GM18517 (cell line): ENCODE data around the gene GASK1B.

ENCODE experiments used
- ATAC-seq: cut with Tn5 transposase; IDR thresholded peaks from one replicate; pipeline ENCODE4 v1.9.1; 2021; ENCODE audit warnings: mild to moderate bottlenecking, moderate library complexity; ENCODE audit not compliant: unreplicated experiment

Gene GASK1B

GRCh38 chr4:158189422-158189821 is 16.6 kb upstream of the GASK1B start:
- no peak for ATAC-seq

DNA sequence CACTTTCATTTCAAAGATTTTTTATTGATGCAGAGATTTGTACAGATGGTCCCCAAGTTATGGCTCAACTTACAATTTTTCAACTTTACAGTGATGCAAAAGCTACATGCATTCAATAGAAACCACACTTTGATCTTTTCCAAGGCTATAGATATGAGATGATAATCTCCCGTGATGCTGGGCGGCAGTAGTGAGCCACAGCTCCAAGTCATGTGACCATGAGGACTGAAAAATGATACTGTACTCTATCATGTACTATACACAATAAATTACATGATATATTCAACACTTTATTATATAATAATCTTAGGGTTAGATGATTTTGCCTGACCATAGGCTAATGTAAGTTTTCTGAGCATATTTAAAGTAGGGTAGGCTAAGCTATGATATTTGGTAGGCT is 14.0 kb upstream of the GASK1B start:
- ATAC-seq, result no peak

DNA sequence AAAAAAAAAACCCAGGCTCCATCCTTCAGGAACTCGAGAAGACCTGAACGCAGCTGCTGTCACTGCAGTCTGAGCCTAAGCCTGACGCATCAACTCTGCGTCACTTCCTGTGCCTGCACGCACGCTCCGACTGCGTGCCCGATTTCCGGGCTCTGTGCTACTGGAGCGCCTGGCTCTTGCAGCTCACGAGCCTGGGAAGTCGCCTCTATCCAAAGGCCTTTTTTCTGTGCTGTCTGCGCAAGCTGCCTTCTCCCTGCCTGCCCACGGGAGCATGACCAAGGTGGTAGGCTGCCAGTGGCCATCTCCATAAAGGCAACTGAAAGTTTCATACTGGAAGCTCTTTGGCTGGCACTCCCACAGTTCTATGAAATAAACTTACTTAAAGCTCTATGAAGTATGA is 9.9 kb upstream of the GASK1B start:
- ATAC-seq, result no peak

DNA sequence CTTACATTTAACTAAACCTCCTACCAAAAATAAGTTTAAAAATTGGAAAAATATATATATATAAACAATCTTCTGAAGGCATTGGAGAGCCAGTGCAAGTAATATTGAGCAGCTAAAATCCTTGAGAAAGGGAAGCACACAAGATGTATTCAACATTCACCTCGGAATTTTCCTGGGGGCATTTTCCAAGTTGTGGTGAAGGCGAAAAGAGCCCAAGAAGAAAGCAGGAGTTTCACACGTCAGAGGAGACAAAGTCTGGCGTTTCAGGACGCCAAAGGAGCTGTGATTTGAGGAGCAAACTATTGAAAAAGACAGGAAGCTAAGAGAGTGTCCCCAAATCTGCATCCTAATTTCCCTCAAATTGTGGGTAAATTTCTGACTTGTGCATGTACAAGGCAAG is 9.1 kb upstream of the GASK1B start:
- no peak for ATAC-seq

GRCh38 chr4:158179465-158179864 is 6.6 kb upstream of the GASK1B start:
- no peak for ATAC-seq

DNA sequence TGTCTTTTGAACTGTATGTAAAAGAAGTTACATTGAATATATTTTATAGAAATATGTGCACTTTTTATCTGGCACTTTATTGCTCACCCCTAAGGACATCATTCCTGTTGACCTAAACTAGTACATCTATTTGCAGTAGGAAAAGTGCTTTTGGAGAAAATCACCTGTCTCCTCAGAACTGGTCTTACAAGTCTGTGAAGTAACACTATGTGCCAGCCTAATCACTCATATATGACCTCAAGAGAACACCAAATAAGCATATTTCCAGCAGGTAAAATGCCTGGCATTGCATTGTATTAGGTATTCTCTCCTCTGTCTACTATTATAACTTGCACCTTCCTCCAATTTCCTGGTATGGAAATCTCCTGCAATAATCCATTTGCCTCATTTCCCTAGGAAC is 4.0 kb upstream of the GASK1B start:
- ATAC-seq, result no peak

DNA sequence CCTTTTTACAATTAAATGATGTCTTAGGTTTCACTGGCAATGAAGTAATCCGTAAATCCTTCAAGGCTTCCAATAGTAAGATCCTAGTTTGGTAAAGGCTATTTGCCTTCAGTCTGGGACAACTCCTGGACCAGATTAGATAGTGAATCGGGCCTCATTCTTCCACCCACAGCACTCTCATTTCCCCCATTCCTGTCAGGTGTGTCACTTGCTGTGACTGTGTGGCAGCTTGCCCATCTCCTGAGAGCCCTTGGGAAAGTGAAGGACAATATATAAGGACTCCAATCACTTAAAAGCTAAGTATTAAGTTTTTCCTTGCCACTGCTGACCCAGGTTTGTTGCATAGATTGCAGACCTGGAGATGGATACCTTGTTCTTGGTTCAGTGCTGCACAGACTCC is 3.3 kb upstream of the GASK1B start:
- ATAC-seq, result no peak

GRCh38 chr4:158170691-158171561 is 1.9 kb downstream of the GASK1B start:
- ATAC-seq, result no peak

DNA sequence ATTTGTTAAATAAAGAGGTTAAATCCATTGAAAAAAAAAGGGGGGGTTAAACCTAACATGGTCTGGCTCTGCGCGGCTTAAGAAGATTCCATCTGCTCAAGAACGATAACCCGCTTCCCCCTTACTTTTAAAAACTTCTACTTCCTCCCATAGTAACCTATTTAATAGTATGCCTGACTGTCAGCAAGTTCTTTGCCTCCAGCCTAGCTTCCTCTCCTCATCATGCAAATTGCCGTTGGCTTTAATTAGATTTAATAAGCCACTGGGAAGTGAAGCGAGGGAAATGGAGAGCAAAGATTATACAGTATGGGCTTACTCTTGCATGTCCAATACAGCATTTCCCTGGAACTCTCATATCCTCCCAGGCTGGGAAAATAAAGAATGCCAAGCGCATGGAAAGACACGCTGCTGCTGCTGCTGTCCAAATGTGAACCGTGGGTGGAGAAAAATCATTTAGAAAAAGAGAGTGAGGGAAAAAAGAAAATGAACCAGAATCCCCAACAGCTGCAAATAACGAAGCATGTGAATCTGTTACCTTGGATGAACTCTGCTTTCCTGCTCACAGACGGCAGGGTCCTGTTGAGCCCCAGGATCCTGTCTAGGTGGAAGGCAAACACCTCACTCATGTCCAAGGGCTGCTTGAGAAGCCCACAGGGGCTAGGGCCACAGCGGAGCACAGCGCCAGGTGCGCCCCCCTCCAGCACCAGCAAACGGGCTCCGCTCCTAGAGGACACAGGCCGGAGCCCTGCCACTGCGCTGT is 2.7 kb downstream of the GASK1B start:
- no peak for ATAC-seq

DNA sequence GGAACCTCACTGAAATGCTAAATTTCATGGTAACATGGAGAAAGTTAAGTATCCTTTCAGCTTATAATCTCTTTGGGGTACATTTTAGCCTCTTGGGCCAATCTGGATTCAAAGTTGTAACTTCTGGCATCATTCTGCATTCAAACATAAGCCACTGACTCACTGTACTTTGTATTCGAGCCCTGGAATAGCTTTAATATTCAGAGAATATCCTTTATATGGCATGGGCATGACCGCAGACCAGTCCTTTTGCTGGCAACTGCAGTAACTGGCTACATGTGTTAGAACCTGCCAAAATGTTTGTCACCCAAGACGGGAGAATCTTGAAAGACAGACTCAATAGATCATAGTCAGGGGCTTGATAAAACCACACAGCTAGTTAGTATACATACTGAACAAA is 3.3 kb downstream of the GASK1B start:
- ATAC-seq, result no peak

DNA sequence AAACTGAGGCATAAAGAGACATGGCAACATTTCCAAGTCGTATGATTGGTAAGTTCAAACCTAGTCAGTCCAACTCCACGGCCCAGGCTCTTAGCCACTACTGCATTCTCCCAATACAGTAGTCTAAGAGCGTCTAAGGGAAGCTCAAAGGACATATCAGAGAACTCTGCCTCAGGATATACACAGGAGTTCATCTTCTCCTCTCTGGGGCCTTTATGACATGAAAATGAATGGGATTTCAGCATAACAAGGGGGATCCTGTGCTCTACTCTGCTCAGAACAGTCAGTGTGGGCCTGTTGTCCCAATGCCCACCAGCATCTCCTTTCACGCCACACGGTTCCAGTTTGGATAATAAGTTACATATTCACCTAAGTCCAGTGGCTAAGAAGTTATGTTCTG is 4.2 kb downstream of the GASK1B start:
- ATAC-seq, result no peak

GRCh38 chr4:158166701-158167100 is 6.1 kb downstream of the GASK1B start:
- no peak for ATAC-seq

GRCh38 chr4:158164768-158165213 is 8.0 kb downstream of the GASK1B start:
- no peak for ATAC-seq

GRCh38 chr4:158163941-158164767 is 8.7 kb downstream of the GASK1B start:
- no peak for ATAC-seq

- no peak for ATAC-seq
Observed at GRCh38 chr4:158162631-158163030, 10.2 kb downstream of the GASK1B start.

DNA sequence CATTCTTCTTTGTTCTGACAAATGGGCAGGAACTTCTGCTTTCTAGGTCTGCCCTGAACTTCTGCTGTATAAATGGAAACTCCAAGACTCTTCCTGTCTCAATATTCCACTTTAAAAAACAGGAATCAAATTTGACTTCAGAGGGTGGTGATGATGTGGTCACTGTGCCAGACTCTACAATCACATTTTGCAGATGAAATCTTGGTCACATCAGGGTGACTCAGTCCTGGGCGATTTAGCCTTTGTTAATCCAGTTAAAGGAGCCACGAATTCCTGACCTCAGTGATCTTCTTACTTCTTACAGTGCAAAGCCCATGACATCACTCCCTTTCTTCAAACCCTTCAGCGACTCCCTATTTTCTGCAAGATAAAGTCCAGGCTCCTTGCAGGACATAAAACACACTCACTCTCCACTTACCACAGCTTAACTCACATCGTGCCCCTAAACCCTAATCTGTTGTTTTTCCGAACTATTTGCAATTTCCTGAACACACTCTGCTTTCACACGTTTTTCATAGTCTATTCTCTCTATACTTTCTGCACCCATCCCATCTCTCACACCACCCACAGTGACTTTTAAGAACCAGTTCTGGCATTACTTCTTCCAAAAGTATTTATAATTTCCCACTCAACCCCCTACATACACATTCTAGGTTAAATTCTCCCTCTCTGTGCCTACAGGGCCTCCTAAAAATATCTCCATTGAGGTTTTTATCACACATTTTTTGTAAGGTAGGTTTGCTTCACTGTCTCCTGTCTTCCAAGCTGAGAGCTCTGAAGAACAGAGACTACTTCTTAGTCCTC is 11.1 kb downstream of the GASK1B start:
- ATAC-seq, result no peak

GRCh38 chr4:158159718-158160094 is 13.1 kb downstream of the GASK1B start:
- no peak for ATAC-seq

GRCh38 chr4:158159054-158159717 is 13.6 kb downstream of the GASK1B start:
- no peak for ATAC-seq

DNA sequence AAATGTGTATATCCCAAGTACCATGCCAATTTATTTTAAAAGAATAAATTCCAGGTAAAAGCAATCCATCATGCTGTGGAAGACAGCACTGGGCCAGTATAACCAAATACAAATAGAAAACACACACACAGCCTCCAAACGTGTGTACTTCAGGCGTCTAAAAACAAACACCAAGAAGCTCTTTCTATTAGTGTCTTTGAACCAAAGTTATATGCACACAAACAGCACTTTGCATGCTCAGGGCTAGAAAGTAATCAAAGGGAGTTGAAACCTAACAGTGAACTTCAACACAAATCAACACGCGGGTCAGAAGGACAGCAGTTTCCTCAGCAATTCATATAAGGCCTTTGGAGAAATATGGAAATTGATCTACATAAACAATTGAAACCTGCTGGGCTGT is 15.4 kb downstream of the GASK1B start:
- ATAC-seq, result no peak
